Stimulated activated CD4-positive, alpha-beta T cell treated with anti-CD3 and anti-CD28 coated beads, TNF-alpha, amount 100 ng/mL, for 48 hours (primary cell): ENCODE data around the gene ANKMY1.
"Not testable (repeated sequence)": the region's sequence is repeated elsewhere in the genome, so short reads cannot be mapped to it uniquely, and the experiment has no call there.

Source experiments
- DNase-seq, 3 donors: peaks; one replicate each; pipeline ENCODE4 v3.0.0-alpha.2; 2020; ENCODE audit warnings: low read depth in 3 of 3

The ANKMY1 gene

DNA sequence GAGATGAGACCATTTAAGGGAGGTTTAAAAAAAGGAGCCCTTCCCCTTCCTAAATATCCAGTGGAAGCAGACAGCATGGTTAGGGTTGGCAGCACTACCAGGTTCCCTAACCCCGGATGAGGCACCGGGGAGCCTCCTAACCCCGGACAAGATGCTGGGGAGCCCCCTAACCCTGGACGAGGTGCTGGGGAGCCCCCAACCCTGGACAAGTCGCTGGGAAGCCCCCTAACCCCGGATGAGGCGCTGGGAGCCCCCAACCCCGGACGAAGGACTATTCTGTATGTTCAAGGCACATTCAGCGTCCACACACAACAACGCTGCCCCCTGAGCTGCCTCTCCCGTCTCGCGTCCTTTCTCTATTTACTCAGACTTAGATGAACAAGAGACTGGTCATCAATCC lies 51.9 kb downstream of the ANKMY1 start:
- DNase-seq = no peak

DNA sequence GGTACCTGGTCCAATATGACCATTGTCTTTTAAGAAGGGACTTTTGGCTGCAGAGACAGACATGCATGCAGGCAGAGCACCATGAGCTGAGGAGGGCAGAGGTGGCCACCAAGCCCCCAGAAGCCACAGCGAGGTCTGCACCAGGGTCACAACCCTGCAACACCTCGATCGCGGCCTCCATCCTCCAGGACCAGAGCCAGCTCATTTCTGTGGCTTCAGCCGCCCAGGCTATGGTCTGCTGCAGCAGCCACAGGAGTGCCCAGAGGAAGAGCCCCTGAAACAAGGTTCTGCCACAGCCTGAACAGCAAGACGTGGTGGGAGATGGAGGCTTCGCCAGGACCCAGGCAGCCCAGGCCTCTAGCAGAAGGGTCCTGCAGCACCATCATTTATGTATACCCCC lies 53.9 kb downstream of the ANKMY1 start:
- DNase-seq = no peak

DNA sequence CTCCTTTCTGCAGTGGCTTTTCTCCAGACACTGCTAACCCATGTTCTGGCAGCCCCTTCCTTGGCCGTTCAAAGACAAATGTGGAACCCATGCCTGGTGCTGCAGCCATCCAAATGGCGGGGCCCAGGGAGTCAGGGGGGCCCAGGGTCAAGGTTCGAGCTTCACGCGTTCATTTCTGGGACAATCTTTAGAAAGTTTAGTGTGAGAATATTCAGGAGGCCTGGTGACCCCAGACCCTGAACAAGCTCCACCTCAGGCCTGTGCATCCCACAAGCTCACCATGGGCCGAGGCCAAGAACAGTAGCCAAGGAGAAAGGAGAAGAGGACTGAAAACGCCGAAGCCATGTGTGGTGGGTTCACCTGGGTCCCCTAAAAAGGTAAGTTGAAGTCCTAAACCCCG lies 54.4 kb downstream of the ANKMY1 start:
- no peak for DNase-seq

DNA sequence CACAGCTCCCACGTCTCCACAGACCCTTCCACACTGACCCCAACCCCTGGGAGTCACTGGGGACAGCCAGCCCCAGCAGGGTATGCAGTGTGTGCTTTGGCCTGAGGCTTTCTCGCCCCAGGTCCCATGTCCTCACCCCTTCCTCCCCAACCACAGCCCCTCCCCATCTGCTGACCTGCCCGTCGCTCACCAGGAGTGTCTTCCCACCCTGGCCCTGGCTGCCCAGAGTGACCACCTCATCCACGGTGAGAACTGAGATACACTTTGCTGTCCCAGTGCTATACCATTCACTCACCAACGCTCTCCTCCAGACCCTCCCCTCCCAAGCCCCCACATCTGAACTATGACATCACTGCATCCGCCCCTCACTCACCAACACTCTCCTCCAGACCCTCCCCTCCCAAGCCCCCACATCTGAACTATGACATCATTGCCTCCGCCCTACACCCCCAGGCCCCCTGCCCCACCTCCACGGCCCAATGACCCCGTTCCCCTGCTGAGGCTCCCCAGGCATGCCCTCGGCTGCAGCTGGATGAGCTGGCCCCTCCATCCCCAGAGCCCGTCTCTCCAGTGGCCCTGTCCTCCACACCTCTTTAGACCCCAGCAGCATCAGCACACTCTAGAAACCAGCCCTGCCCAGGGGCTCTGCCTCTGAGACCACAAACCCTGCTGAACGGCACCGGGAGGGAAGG lies 55.2 kb downstream of the ANKMY1 start:
- DNase-seq = no peak

DNA sequence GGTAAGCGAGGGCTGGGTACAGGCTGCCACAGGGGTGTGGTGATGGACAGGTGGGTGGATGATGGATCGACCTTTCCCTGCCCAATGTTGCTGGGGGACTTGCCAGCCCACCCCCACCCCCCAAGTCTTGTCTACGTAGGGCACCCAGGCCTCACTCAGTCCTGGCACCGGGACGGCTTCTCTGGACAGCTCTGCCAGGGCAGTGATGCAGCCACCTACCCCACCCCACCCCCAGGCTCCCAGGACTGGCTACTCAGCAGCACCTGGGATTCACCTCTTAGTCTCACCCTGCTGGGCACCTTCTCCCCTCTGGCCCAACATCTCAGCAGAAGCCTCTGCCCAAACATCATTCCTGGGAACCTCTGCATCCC lies 55.7 kb downstream of the ANKMY1 start:
- DNase-seq = no peak

DNA sequence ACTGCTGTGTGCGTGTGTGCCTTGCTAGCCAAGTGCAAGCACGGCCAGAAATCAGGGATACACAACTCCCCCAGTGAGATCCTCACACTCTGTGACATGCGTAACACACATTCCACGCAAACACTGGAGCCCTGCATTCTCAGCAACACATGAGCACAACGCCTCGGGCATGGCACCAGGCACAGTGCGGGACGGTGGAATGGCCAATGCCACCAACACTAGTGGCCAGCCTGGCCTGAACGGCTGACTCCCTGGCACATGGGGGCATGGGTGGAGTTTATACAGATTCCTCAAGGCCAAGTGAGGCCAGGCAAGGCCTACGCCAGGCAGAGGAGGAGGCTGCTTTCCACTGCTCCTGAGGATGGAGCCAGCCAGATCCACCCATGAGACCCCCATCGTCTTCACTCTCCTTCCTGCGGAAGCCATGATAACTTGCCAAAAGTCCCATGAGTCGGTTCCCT lies 56.2 kb downstream of the ANKMY1 start:
- no peak for DNase-seq

DNA sequence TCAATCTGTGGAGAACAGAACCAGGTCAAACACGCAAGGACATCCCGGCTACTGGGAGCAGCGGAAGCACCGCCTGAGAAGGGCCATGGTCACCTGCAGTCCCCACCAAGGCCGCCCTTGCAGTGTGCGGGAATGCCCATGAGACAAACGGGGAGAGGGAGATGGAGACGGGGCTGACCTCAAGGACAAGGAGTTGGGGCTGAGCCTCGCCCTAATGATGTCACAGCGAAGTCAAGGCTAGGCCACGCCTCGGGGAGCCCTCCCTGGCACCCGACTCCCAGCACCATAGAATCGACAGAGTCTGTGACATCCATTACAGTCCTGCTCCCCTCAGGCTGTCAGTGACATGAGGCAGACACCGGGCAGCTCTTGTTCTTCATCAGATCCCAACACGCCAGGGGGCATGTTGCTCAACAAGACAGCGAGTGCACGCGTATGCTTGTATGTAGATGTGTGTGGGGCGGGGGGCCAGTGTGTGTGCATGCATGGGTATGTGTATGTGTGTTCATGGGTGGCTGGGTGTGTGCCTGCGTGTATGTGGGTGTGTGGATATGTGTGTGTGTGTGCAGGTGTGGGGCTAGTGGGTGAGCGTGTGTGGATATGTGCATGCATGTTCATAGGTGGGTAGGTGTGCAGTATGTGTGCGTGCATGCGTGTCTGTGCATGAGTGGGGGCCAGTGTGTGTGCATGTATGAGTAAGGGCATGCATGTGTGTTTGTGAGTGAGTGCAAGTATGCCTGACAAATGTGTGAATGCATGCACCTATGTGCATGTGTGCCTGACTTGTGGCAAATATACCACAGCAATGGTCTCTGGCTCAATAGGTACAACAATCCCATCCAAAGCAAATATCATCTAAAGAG lies 57.0 kb downstream of the ANKMY1 start:
- DNase-seq = no peak

DNA sequence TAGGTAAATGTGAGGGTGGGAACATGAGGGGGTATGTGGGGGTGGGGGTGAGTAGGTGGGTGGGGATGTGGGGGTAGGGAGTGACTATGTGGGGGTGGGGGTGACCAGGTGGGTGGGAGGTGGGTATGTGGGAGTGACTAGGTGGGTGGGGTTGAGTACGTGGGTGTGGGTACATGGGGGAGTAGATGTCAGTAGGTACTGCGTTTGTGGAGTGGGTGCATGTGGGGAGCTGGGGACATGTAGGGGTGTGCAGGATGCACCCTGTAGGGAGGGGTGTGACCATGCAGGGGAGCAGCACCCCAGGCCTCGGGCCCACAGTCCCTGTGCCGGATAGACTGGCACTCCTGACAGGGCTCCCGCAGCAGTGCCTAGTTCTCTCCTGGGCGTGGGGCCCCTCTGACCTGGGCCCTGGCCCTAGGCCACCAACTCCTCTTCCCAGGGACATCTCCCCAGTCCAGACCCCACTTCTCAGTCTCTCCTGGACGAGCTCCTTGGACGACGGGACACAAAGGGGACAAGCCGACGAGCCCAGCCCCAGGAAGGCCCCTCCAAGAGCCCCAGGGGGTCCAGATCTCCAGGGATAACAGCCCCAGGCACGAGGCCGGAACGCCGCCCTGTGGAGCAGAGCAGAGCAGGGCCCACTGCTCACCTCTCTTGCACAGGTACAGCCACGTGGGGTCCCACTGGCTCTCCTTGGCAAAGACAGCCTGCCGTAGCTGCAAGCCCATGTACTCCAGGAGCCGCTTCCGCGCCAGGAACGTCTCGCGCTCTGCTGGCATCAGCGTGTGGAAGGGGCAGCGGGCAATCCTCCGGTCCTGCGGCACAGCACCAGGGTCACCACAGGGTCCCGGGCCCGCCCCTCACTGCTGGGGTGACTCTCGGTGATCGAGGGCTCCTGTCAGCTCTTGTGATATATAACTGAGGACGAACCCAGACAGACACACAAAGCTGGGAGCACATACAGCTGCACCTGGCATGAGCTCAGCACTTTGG lies 58.2 kb downstream of the ANKMY1 start:
- no peak for DNase-seq

DNA sequence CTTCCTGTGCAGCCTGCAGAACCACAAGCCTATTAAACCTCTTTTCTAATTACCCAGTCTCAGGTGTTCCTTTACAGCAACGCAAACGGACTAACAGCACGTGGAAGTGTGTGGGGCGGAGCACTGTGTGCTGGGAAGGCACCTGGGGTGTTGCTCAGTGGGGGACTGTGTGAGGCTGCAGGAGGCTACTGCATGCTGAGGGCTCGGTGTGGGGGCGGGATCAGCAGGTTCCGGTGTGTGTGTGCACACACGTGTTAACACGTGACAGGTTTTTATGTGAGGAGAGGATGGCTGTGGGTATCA lies 58.9 kb downstream of the ANKMY1 start:
- DNase-seq = no peak

DNA sequence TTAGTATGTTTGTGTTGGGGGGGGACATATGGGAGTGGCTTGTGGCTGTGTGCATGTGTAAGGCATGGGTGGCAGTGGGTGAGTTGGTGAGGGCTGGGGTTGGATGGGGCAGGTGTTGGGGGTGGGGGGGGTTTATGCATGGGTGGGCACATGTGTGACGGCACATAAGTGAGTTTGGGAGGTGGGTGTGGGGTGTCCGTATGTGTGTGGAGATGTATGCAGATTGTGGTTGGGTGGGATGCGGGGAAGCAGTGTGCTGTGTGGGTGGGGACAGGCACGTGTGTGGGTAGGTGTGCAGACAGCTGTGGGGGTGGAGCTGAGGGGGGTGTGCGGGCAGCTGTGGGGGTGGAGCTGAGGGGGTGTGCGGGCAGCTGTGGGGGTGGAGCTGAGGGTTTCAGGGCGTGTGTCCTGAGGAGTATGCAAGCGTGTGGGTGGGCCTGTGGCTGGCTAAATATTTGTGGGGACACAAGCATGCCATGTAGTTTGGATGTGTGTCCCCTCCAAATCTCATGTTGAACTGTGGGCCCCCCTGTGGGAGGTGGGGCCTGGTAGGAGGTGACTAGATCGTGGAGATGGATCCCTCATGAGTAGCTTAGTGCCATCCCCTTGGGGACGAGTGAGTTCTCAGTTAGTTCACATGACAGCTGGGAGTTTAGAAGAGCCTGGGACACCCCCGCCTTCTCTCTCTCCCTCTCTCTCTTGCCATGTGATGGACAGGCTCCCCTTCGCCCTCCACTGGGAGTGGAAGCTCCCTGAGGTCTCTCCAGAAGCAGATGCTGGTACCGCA lies 59.4 kb downstream of the ANKMY1 start:
- no peak for DNase-seq

DNA sequence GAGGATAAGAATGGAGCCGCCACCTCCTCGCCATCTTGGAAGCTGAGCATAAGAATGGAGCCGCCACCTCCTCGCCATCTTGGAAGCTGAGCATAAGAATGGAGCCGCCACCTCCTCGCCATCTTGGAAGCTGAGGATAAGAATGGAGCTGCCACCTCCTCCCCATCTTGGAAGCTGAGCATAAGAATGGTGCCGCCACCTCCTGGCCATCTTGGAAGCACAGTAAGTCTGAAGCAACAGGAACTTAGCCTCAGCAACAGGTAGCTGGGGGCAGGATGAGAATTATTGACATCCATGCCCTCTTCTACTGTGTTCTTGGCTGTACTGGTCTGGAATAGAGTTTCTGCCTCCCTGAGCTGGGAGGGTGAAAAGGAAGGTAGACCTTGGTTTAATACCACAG lies 60.7 kb downstream of the ANKMY1 start:
- DNase-seq = not testable (repeated sequence)

DNA sequence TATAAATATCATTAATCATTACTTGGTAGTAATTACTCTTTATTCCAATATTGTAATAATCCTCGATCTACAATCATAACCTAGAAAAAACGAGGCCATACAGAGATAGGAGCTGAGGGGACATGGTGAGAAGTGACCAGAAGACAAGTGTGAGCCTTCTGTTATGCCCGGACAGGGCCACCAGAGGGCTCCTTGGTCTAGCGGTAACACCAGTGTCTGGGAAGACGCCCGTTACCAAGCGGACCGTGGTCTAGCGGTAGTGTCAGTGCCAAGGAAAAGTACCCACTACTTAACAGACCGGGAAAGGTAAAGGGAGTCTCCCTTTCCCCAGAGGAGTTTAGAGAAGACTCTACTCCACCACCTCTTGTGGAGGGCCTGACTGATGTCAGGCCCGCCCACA lies 62.8 kb downstream of the ANKMY1 start:
- not testable (repeated sequence) for DNase-seq

DNA sequence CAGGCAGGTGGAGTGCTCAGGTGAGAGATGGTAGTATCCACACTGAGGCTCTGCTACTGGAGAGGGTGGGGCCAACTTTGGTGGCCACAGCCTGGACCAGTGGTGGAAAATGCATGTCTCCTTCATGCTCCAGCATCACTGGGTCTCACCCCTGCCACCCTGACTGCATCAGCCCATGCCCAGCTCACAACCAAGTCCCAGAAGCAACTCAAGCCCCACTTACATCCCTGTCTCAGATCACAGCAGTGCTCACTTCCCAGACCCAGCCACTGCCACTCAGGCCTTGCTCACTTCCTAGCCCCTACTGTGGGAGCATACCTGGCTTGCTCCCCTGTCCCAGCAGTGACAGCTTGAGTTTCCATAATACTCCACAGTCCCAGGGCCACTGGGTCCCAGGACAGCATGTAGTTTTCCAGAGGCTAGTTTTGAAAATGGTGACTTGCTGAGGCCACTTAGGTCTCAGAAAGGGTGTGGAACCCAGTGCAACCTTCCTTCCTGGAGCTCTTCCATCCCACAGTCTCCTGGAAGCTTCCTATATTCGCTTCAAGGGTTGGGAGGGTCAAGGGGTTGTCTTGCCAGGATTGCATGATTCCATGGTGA lies 63.5 kb downstream of the ANKMY1 start:
- DNase-seq = no peak

DNA sequence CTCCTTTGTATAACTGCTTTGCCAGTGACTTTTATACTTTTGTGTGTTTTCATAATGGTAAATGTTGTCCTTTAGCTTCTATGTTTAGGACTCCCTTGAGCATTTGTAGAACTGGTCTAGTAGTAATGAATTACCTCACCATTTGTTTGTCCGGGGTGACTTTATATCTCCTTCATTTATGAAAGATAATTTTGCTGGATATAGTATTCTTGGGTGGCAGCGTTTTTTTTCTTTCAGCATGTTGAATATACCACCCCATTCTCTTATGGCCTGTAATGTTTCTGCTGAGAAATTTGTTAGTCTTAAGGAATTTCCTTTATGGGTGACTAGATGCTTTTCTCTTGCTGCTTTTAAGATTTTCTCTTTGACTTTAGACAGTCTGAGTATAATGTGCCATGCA lies 66.3 kb downstream of the ANKMY1 start:
- DNase-seq = no peak

DNA sequence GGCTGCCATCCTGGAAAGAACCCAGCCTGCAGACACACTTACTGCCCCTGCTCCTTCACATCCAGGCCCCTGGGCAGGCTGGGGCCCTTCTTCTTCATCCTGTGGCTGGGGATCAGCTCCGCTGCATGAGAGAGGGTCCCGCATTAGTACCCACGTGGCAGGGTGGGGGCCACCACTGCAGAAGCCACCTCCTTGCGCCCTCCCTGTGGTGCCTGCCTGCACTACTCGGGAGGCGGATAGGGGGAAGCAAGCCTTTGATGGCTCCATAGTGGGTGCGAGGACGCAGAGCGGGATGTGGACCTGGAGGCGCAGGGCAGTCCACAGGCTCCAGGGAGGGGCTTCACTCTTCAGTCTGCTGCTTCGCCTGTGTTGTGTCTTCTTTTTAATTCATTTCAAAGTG lies 75.6 kb downstream of the ANKMY1 start:
- no peak for DNase-seq

DNA sequence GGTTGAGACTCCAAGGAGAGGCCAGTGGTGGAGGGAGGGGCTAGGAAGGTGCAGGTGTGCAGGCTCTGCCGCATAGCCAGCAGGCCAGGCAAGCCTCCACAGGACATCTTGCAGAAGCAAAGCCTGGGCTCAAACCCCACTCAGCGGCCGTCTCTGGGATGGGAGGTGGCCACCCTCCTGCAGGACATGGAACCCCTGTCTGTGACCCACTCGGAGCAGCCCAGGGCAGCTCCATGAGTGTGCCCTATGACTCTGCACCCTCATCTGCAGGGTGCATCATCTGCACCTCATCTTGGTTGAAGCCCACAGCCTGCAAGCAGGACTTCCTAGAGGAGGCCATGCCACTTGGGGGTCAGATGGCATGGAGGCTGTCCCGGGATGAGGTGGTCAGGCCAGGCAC lies 76.1 kb downstream of the ANKMY1 start:
- no peak for DNase-seq

DNA sequence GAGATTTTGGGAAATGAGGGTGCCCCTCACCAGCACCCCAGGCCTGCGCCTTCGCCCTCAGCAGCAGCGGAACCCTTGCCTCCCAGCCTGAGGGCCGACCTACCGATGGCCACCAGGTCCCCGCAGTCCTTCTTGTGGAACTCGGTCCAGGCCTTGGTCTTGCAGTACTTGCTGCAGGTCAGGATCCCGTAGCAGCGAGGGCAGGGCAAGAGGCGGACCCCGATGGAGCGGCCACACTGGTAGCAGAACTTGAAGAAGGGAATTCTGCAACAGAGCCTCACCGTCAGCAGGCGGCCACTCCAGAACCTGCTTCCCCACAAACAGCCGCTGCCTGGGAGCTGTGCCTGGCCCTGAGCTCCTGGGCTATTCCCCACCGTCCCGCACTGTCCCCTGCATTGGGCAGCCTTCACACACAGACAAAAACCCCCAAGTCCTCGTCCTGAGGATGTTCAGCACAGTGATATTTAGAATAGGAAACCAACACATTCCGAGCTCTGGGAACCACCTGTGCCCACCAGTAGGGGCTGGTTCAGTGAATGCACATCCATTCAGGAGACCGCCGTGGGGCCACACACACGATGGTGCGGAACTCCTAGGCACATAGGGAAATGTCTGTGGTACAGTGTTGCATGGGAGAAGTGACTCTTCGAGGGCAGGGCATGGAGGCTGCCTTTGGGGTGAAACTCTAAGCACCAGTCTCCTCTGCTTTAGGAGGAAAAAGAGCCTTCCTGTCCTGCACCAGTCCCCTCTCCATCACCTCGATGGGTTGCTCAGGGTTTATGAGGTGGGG lies 76.8 kb downstream of the ANKMY1 start:
- no peak for DNase-seq

DNA sequence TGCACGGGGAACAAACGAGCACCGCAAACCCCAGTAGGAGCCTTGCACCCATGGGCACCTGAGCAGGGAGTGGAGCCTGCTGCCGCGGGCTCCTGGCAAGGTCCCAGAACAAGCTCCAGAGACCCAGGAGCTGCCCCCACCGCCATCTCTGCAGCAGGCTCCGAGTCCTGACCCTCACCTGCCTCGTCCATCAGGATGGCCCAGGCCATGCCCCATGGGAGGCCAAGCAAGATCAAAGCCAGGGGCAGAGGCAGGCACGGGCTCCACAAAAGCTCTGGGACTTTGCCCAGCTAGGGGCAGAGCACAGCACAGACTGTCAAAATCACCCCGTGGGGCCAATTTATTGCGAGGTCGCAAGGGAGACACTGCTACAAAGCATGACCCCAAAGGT lies 78.7 kb downstream of the ANKMY1 start:
- DNase-seq = no peak

DNA sequence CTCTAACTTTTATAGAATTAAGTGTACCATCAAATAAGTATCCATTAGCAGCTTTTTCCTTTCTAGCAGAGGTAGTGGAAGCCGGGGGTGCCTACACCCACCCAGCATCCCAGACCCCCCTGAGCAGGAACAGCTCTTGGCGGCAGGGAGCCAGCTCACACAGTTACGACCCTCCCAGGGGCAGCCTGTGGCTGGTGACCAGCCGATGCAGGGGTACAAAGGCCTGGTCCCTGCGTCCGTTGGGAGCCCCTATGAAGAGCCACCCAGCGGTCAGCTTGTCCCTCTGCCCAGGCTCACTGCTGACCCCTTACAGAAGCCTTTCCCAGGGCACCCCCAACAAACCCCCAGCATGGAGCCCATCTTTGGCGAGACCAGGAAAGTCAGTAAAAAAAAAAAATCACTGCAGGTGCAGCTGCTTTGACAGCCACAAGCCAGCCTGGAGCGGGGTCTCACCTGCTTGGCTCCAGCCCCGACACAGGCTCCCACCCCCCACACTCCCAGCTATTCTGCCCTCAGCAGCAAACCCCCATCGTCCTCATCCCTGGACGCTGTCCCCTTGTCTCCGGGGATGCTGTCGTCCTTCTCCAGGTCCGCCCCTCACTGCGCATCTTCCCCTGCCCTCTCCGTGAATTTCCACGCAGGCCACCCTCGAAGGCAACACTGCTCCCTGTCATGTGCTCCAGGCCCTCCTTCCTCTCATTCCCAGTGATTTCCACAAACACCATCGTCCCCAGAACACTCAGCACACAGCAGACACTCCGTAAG lies 79.3 kb downstream of the ANKMY1 start:
- DNase-seq = no peak

DNA sequence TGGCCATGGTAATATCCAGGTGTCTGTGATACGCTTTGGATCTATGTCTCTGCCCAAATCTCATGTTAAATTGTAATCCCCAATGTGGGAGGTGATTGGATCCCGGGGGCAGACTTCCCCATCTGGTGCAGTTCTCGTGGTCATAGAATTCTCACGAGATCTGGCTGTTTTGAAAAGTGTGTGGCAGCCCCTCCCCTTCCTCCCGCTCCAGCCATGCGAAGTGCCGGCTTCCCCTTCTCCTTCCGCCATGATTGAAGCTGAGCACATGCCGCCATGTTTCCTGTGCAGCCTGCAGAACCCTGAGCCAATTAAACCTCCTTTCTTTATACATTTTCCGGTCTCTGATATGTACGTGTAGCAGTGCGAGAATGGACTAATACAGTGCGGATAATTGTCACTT lies 79.9 kb downstream of the ANKMY1 start:
- DNase-seq = no peak
